Kidney tubule cell (primary cell): ENCODE measurements around the gene RBMS1.

Source experiments
- DNase-seq: peaks from one replicate; pipeline ENCODE4 v3.0.0-alpha.2; 2018; ENCODE audit warnings: low spot score

Gene RBMS1

DNA sequence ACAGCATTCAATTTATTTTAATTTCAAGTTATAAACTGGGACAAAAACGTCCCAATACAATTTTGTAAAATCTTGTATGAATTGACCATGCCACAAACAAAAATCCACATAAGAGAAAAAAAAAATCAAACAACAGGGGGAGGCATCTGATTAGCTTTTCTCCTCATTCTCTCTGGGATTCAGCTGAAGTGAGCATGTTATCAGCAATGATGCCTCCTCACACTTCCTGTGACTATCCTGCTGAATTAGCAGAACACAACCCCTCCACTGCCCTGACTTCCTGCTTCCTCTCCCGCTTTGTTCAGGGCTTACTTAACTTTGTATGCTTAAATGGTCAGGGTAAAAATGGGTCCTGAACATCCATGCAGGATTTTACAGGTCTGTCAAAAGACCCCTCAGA lies 161.3 kb downstream of the RBMS1 start:
- peak; percentile 58 for DNase-seq

DNA sequence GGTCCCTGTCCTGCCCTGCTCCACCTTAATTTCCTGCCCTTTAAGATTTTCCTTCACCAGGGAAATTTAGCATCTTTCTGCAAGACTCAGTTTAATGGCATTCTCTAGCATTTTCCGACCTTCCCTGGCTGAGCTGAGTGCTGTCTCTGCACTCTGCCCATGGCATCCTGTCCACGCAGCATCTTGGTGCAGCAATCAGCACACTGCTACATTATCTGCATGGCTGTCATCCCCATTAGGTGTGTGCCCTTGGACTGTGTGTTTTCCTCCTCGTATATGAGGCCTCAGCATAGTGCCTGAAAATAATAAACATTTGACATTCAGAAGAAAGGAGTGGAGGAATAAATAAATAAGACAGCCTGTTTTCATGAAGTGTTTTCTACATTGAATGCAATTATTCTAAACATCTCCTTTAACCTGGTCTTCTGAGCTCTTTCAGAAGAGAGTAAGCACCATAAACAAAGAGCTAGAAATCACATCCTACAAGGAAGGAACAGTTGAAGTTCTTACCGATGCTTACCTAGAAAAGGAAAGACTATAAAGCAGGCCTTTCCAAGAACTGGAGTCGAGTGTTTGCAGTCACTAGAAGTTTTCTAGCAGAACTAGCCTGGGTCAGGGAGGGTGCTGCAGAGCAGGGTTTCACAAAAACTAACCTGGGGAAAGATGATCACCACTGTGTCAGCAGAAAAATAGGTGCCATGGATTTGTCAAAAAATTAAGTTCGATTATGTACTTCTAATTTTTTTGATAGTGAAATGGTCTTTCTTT lies 162.2 kb downstream of the RBMS1 start:
- DNase-seq = no peak

DNA sequence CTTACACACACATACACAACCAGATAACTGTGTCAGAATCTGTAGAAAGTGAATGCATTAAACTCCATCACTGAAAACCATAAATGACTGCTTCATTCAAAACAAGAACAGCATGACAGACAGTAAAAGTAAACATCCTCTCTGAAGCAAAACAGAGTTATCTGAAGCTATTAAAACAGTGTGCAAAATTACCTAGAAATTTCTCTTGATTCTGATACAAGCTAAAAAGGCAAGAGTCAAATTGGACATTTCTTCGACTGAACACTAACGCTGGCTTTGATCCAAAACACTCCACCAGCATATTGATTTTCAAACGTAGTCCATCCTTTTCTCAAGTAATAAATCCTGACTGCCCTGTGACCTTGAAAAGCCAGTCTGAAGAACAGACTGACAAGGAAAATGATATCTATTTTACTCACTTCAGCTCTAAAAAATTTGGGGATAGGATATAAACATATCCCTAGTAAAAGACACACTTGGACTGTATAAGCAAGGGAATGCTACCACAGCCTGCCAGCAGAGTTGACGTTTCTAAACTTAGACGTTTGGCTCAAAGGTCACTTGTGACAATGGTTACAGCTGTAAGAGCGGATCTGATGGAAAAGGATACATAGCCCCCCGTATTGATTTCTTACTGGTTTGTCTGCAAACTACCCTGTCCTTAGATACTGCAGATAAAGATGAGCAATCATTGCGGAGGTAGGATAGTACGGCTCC lies 164.6 kb downstream of the RBMS1 start:
- no peak for DNase-seq

GRCh38 chr2:160326786-160327185 lies 166.8 kb downstream of the RBMS1 start:
- DNase-seq = no peak

GRCh38 chr2:160325418-160325817 lies 168.2 kb downstream of the RBMS1 start:
- no peak for DNase-seq

DNA sequence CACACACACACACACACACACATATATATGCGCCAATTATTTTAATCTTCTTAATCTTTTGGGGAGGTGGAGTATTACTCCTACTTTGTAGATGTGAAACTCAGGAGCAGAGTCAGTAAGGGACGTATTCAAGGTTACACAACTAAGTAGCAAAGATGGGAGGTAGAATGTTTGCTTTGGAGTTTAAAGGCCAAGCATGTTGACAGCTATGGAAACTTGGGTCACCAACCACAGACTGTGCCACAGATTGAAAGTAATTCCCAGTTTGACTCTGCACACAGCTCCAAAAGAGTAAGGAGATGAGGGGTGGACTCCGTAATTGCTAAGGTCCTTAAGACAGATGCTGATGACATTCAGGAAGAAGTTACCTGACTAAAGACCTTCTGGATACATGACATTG lies 168.7 kb downstream of the RBMS1 start:
- no peak for DNase-seq

DNA sequence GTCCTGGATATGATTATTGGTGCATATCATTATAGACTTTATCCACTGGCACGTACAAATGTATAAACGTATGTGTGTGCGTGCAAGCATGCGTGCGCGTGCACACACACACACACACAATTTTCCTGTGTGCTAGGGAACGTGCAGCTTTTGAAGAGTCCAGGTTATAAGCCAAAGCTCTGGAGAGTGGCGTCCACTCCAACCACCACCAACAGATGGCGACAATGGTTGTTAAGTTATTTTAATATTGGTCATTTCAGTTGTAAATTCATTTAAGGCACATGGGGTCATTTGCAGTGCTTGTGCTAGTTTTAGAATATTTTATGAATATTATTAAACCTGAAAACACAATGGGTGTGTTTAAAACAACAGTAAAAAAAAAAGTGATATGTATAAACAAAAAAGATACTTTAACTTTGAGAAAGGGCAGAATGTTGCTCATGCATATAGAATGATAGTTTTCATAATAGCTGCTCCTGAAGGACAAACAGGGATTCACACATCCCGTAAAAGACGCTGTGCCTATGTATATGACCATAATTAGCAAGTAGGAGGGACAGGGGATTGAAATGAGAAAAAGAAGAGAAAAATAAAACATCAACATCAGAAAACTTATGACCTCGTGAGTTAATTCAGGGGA lies 169.3 kb downstream of the RBMS1 start:
- peak; percentile 58 for DNase-seq

- no peak for DNase-seq
These were observed 171.3 kb downstream of the RBMS1 start for GRCh38 chr2:160322320-160322719.

DNA sequence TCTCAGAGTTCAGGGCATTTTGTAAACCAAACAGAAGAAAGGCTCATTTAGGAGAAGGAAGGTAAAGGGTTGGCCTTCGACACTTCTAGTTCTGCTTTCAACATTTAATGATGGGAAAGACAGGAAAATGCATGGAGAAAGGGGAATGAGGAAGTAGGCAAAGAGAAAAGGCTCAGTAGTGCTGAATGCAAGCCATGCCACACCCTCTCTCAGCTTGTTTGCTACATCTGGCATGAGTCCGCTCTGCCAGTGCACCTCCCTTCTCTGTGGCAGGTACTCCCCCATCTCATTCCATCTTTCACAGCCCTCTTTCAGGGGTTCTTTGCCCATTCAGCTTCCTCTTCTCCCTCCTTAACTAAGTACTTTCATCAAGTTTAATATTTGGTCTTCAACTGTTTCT lies 172.6 kb downstream of the RBMS1 start:
- peak; percentile 42 for DNase-seq

DNA sequence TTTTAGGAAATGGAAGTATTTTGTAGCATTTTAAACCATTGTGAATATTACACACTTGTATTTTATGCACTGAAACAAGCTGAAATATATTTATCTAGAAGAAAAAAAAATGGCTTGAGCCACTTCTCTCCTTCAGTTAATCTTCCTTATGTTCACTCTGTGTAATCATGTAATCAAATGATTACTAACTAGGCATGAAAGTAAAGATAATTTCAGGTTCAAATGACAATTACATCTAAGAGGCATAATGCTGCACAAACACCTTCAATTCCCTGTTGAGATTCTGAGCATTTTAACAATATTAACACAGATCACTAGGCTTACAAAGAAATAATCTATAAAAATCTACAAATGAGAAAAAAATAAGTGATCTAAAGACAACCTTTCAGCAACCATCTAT lies 173.9 kb downstream of the RBMS1 start:
- DNase-seq = no peak

GRCh38 chr2:160318218-160318617 lies 175.4 kb downstream of the RBMS1 start:
- DNase-seq = no peak

DNA sequence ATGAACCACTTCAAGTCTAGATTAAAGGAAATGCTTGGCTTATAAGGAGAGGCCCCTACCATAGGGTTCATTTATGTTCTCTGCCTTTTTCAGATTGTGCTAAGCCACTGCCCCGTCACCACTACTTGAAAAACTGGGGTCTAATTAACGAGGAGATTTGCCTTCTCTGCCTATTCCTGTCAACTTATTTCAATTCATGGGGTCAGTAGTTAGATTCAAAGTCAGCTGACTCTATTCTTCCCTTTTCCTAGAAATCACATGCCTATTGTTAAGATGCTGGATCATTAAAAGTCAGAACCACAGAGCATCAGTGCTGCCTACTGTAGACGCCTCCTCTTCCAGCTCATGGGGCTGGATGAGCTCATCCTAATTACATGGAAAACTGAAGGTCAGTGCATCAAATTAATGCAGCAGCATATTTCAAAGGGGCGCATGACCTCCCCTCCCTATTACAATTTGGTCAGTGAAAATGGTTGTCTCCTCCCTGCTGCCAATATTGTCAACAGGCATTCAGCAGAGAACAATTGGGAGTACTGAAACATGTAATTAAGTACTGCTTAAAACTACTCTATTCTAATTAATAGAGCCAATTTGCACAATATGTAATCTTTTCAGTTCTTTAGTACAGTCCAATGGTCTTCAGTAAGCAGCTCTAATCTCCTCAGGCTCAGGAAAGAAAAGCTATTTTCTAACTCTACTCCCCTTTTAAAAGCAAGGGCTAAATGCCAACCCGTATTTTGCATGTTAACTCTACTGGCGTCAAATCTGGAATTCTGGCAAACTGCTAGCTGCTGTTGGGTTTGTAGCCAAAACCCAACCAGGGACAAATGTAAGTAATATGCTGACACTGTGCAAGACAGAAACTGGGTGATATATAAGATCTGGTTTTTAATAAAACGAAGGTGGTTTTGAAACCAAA lies 176.2 kb downstream of the RBMS1 start:
- no peak for DNase-seq

GRCh38 chr2:160315337-160315736 lies 178.3 kb downstream of the RBMS1 start:
- DNase-seq = peak; percentile 27

GRCh38 chr2:160310118-160310828 lies 183.3 kb downstream of the RBMS1 start:
- no peak for DNase-seq

DNA sequence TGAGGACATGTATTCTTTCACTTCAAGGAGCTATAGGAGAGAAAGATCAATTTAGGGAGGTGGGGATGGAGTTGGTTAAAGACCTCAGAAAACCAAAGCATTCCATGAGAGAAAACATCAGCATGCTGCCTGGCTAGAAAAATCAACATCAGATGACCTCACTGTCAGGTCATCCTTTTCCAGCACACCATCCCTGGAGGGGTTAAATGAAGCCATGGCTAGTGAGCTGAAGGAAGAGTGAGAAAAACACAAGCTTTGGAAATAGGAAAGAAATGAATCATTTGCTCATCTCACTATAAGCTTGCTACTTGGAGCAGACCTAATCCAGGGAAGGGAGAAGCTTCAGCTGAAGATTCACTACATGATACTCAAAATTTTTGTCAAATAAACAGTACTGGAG lies 184.0 kb downstream of the RBMS1 start:
- peak; percentile 66 for DNase-seq

- peak; percentile 91 for DNase-seq
These were observed 184.7 kb downstream of the RBMS1 start for GRCh38 chr2:160308915-160309314.

DNA sequence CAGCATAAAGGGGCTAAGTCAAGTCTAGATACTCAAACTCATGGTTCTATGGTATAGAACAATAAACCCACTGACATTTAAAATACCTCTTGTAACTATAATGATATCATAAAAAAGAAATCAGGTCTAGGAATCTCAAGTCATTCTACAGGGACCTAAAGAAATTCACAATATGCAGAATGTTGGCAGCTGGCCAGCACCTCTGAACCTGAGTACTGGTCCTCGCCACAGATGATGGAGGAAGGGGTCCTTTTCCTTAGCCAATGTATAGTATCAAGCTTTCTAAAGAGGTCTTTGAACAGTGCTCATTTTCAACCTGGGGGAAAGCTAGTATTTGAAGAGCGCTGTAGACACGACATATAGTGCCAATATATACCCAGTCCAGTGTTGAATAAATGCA lies 185.1 kb downstream of the RBMS1 start:
- DNase-seq = no peak

- no peak for DNase-seq
These were observed 186.6 kb downstream of the RBMS1 start for GRCh38 chr2:160306985-160307384.

- peak; percentile 87 for DNase-seq
These were observed 188.4 kb downstream of the RBMS1 start for GRCh38 chr2:160305081-160305750.

- DNase-seq = no peak
These were observed 190.1 kb downstream of the RBMS1 start for GRCh38 chr2:160303527-160303926.

DNA sequence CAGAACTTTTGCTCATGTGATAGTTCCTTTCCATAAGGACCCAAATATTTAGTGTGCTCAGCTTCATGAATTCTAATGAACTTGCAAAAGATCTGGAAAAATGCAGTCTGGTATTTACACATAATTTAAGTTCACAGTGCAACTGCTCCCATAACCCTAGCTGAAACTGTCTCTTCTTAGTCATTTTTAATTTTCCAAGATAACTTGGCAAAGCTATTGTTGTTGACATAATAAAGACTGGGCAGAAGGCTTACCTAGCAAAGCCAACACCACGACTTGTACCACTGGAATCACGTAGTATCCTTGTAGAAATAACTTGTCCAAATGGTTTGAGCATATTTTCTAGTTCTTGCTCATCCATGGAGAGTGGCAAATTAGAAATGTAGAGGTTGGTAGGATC lies 190.5 kb downstream of the RBMS1 start:
- no peak for DNase-seq
